Fibroblast of villous mesenchyme (primary cell): ENCODE measurements around the gene ZYX. TPM values are rescaled to one million over a fixed set of nuclear protein-coding genes. Genes with fewer than 3 reads are reported as not detected.
"Not testable (repeated sequence)": the region's sequence is repeated elsewhere in the genome, so short reads cannot be mapped to it uniquely, and the experiment has no call there.

Experiments
- DNase-seq: peaks from one replicate; pipeline ENCODE4 v3.0.0-alpha.2; 2010; ENCODE audit warnings: low read depth
- H3K4me3 ChIP-seq: 2 replicates; pipeline ENCODE4 v1.5.1; 2011; ENCODE audit warnings: low read depth, mild to moderate bottlenecking, low read length
- total RNA-seq: library from RNA; depleted of rRNA; stranded (reverse); fragments of >200 nt; gene quantifications from 2 replicates; pipeline ENCODE4 v1.2.3, GENCODE V29; 2012
- TF ChIP-seq, protein P1 (sequence below): IDR thresholded peaks from 2 replicates; pipeline ENCODE4 v1.5.1; 2012; ENCODE audit warnings: low read depth, mild to moderate bottlenecking, low read length; ENCODE audit not compliant: insufficient read depth

ZYX gene
- total RNA-seq, 1 donor: 71.7 TPM

GRCh38 chr7:143415742-143416397 is 34.7 kb downstream of the ZYX start:
- H3K4me3 ChIP-seq: no peak overlapping the region
- TF ChIP-seq, protein P1, sequence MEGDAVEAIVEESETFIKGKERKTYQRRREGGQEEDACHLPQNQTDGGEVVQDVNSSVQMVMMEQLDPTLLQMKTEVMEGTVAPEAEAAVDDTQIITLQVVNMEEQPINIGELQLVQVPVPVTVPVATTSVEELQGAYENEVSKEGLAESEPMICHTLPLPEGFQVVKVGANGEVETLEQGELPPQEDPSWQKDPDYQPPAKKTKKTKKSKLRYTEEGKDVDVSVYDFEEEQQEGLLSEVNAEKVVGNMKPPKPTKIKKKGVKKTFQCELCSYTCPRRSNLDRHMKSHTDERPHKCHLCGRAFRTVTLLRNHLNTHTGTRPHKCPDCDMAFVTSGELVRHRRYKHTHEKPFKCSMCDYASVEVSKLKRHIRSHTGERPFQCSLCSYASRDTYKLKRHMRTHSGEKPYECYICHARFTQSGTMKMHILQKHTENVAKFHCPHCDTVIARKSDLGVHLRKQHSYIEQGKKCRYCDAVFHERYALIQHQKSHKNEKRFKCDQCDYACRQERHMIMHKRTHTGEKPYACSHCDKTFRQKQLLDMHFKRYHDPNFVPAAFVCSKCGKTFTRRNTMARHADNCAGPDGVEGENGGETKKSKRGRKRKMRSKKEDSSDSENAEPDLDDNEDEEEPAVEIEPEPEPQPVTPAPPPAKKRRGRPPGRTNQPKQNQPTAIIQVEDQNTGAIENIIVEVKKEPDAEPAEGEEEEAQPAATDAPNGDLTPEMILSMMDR: no peak
- no peak for DNase-seq

DNA sequence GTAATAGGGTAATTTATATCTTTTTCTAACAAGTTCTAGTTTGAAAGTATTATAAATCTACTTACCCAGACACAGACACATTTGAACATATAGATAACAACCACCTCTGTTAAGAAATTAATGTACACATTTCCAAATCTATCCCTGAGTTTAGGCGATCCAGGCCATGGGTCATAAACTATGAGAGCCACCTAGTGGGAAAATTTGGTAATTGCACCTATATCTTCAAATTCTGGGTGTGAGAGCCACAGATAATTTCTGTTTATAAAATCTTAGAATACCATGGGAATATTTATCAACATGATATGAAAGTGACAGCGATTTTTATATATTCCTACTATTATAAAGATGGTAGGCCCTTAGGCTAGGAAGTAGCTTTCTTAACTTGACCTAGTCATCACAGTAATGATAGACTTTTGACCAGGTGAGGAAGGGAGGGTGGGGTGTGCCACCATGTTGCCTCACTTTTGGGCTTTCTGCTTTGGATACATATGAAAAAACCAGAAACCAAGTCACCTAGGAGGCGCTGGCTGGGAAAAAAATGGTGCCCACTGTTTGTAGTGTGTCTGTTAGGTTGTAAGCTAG is 35.5 kb downstream of the ZYX start:
- TF ChIP-seq, protein P1: peak; percentile 74
- DNase-seq: peak; percentile 71
- H3K4me3 ChIP-seq: no peak overlapping the region

GRCh38 chr7:143417734-143418383 is 36.7 kb downstream of the ZYX start:
- TF ChIP-seq, protein P1: no peak
- no peak overlapping the region for H3K4me3 ChIP-seq
- no peak for DNase-seq

- DNase-seq: no peak
- H3K4me3 ChIP-seq: no peak overlapping the region
- TF ChIP-seq, protein P1: no peak
These were observed 37.7 kb downstream of the ZYX start for GRCh38 chr7:143418681-143419458.

DNA sequence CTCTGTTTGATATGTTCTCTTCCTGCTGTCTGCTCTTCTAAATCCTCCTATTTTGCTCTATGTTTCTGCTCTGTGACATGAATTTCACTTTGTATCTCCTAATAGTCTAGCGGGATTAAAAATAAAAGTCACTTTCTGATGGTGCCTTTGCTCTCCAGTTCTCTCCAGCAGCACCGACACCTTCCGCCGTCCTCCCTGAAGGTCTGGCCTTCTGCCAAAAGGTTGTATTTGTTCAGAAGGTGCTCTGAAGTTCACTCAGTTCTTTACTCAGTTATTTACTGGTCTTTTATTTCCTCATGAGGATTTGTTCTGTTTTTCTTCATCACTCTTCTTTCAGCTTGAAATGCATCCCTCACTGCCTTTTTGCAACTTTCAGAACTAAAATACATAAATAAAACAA is 38.7 kb downstream of the ZYX start:
- H3K4me3 ChIP-seq: no peak overlapping the region
- DNase-seq: no peak
- TF ChIP-seq, protein P1: no peak

- DNase-seq: not testable (repeated sequence)
These were observed 39.5 kb downstream of the ZYX start for GRCh38 chr7:143420624-143421023.

GRCh38 chr7:143422033-143422432 is 40.9 kb downstream of the ZYX start:
- DNase-seq: no peak
- H3K4me3 ChIP-seq: no peak overlapping the region
- TF ChIP-seq, protein P1: no peak

More at GRCh38 chr7:143420624-143421023, 39.5 kb downstream of the ZYX start:
- H3K4me3 ChIP-seq: not testable (repeated sequence)

GRCh38 chr7:143424476-143424875 is 43.3 kb downstream of the ZYX start:
- not testable (repeated sequence) for H3K4me3 ChIP-seq, DNase-seq
